NCI-H146 (cell line): ENCODE results near the gene PDE1A.
A peak's percentile ranks its signal among the peaks of the same experiment; 100 is the strongest.
"Not testable (repeated sequence)": the region's sequence is repeated elsewhere in the genome, so short reads cannot be mapped to it uniquely, and the experiment has no call there.

ENCODE experiments used
- DNase-seq: peaks from one replicate; lab custom pipeline; 2025; lab: John Stamatoyannopoulos, UW

PDE1A gene

DNA sequence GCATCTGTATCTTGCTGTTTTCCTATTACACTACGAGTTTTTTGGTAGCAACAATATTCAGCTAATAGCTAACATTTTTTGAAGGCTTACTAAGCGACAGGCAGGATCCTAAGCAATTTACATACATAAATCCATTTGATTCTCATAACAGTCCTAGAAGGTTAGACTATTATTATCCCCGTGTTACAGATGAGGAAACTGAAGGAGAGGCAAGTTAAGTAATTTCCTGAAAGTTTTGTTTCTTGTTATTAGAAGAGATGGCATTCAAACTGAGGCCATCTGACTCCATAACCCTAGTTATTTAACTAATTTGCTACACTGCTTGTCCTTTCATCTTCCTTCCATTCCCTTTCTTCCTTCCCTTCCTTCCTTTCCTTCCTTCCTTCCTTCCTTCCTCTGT lies 68.2 kb downstream of the PDE1A start:
- DNase-seq: no peak

DNA sequence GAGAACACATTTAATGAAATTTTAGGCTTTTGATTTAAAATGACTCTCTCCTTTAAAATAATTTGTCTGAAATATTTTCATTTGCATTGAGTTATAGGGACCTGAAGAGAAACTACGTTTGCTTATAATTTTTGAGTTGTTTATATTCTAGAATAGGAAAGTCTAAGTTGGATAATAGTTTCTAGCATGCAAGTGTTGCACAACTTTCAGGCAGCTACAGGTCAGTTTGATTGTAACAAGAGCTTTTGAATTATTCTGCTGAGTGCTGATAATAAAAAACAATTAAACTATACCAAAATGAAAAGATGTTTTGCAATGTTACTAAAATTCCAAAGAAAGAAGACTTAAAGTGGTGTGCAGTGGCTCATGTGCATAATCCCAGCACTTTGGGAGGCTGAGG lies 71.0 kb downstream of the PDE1A start:
- DNase-seq: no peak

DNA sequence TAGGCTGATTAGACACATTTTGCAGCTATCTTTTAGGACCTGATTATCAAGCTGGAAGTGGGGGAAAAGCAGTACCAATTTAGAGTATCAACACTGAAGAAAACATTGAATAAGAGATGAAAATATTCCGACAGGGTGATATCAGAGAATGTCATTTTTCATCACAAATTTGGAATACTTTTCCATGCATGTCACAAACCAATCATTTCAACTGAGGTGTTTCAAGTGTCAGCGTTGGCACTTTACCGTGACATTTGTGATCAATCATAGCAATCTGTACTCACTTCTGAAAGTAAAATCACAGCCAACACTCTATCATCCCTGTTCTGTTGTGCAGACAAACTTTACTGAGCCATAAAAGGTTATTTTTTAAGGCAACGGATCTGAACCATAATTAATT lies 75.4 kb downstream of the PDE1A start:
- DNase-seq: no peak

DNA sequence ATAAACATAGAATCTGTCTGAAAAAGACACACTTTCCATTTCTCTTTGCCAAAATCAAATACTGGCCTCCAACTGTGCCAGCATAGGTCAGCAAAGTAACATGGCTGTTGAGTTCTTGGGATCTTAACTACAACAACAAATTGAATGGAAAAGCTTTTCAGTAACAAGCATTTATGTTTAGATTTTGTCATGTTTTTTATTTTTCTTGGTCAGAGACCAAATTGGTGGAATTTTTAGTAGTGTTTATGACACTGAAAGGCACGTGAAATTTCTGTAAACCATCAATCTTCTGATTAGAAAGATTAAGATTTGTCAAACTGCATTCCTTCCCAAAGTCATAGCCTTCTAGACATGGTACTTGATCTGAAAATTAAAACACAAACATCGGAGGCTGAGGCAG lies 77.6 kb downstream of the PDE1A start:
- DNase-seq: no peak

DNA sequence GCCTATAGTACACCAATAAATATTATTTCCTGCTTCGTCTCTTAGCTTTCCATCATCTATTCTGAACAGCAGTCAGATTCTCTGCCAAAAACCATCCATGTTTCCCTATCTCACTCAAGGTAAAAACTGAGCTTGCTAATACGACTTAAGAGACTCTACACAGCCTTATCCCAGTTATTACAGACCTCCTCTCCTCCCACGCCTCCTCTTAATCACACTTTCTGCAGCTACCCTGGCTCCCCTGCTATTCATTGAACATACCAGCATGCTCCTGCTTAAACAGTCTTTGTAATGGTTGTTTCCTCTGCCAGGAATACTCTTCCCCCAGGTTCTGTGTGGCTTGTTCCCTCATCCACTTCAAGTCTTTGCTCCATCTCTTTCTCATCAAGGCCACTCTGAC lies 81.5 kb downstream of the PDE1A start:
- no peak for DNase-seq

DNA sequence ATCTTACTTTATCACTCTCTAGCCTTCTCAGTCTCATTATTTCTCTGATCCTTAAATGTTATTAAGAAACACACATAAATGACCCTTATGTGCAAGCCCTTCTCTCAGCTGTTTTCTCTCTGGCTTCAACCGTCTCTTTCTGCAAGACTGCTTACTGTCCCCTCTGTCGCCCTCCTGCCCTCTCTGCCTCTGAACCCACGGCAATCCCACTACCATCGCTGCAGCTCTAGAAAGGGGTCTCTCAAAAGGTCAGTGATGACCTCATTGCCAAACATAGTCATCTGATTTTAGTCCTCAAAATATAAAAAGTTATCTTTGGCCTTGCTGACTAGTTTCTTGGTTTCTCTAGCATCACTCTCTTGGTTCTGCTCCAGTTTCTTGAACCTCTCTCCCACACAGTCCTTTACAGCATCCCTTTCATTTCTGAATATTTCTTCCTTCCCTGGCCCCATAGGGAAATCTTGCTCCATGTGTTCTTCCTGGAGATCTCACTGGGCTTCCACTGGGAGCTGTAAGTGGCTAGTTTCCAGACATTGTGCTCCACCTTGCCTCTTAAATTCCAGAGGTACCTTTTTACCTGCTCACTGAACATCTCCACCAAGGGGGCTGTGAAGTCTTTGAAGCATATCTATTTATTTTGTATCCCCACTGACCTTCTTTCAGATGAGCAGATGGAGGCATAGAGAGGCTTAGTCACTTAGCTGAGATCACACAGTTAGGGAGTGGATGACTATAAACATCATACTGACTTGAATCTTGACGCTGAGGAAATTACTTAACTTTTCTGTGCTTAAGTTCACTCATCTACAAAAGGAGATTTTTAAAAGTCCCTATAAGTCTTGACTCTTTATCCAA lies 96.2 kb downstream of the PDE1A start:
- DNase-seq: no peak

DNA sequence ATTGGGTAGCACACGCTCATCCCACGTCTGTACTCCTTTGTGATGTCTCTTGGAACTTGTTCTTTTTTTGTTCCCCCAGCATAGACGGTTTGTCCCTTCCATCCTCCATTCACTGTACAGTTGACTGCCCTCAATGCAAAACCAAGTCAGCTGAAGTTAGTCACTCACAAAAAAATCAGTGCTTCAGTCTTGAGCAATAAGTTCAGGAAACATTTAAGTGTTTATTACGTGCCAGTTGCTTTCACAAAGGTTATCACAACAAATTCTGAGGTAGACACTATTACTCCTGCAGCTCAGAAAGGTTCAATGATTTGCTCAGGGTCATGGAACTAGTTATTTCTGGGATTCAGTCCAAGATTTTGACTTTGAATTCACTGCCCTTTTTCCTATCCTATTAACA lies 102.2 kb downstream of the PDE1A start:
- no peak for DNase-seq

DNA sequence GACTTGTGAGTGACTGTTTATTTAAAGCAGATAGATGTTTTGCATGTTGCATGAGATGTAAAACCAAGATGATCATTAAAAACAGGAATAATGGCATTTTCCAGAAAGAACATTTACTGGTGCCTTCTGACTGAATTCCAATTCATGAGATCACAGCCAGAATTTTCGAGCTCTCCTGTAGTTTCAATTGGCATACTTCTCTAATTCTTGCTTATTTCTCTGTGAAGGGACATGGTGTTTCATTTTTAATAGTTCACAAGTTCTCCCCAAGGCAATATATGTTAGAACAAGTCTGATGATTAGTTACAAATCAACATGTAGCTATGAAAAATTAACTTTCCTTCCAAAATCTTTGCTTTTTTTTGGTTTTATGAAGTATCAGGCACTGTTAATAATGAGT lies 105.7 kb downstream of the PDE1A start:
- DNase-seq: no peak

DNA sequence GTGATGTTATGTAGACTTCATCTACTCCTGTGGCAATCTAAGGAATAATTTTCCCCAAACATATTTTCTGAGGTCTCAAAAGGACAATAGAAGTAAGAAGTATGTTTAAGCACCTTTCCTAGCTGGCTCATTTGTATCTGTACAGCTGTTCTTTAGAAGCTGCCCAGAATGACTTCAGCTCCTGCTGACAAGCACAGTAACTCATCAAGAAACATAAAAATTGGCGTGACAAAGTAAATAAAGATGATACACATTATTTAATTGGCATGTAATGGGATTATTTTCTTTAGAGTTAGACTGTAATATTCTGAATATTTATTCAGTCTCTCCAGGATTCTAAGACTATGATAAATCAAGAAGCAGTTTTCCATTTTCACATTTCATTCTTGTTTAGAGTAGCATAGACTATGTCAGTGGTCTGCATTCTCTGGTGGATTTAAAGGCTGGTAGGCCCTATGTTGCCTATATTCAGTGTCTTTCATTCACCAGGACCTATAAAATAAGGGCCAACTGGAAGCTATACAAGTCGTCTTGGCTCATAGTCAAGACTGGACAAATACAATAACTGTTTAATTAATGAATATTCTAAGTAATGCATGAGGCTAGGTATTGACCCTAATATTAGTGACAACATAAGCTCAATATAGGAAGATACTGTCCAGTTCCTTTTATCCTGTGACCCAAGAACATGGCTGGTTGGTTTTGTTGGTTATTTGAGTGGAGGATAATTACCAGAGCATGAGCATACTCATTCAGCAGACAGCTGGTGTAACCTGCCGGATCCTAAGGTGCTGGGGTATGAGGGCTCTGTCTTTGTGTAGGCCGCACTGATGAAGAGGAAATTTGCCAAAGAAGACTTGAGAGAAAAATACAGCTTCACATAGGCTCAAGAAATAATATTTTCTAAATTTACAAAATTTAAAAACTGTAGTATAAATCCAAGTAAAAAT lies 107.0 kb downstream of the PDE1A start:
- DNase-seq: peak; percentile 75

DNA sequence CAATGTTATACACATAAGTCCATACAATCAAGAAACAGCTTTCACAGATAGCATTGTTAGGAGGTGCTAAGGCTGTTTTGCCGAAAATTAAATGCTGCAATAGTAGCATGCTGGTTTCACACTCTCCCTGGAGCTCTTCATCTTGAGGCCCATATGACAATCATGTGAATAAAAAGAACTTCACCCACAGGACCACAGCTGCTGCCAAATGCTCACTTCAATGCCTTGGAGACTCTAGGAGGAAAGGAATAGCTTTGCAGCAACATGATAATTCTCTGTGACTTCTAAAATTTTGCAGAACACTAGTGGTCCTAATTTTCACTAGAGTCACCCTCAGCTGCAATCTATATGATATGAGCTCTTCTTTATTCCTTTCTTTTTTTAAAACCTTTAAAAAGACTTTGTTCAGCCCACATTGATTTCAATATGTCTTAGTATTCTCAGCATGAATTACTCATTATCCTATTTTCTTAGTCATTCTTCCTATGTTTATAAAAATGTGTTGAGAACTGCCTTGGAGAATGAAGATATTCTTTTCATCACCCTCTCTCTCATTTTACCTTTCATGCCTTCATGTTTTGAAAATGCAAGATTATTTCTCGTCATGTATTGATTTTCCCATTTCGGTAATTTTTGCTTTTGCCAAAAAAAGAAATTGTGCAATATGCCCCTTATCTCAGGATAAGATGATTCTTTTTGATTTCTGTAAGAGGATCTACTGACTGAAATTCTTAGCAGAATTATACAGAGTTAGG lies 108.2 kb downstream of the PDE1A start:
- no peak for DNase-seq

DNA sequence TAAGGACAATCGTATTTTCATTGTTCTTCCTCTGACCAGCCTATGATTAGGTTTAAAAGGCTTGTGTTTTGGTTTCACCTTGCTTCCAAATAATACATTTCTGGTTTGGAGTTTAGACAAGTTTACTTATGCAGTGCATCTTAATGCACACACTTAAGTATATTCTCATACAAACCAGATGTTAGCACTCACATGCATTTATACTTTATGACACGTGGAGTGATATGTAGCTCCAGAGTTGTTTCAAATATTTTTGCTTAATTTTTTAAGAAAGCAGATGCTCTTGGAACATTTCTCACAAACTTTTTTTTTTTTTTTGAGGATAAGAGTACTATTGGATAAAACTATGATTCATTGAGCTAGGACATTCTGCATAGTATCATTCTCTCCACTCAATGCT lies 109.9 kb downstream of the PDE1A start:
- DNase-seq: no peak

DNA sequence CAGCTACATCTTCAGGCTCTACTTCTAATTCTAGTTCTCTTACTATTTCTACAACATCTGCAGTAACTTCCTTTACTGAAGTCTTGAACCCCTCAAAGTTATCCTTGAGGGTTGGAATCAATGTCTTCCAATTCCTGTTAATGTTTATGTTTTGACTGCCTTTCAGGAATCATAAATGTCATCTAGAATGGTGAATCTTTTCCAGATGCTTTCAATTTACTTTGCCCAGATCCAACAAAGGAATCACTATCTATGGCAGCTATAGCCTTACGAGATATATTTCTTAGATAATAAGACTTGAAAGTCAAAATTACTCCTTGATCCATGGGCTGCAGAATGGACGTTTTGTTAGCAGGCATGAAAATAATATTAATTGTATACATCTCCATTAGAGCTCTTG lies 123.9 kb downstream of the PDE1A start:
- DNase-seq: no peak

DNA sequence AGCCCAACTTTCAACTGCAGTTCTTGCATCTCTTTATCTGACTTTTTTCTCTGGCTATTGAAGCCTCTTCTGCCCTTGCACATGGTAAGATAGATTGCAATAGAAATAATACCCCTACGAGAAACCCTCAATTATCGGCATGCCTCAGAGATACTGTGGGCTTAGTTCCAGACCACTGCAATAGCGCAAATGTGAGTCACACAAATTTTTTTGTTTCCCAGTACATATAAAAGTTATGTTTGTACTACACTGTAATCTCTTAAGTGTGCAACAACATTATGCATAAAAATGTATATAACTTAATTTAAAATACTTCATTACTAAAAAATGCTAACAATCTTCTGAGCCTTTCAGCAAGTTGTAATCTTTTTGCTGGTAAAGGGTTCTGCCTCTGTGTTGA lies 124.7 kb downstream of the PDE1A start:
- no peak for DNase-seq

DNA sequence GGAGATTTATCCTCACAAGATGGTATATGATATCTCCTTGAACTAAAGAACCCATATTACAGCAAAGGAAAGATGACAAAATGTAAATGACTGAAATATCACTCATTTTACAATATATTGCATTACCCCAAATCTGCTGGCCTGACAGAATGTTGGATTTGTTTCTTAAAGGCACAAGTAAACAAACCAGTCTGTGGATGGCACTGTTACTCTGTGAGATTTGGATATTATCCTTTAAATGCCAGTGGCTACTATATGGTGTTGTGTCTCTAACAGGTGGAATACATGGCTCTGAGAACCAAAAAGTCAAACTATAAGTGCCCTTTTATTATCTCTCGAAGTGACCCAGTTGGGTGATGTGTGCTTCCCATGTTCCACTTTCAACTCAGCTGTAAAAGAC lies 125.7 kb downstream of the PDE1A start:
- no peak for DNase-seq

DNA sequence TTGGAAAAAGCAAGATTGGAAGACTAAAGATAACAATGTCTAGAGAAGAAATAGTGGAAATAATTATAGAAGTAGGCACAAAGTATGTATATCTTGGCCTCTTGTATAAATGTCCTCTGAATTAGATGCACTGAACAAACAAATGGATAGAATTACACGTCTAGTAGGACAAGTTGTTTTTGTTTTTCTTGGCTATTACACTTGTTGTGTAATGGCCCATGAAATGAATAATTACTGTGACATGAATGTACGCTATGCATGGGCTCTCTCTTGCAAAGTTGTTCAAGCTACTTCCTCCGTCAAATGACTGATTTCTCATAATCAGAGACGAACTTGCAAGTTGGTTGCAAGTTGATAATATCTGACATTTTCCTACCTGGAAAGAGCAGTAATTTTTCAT lies 126.2 kb downstream of the PDE1A start:
- DNase-seq: no peak

DNA sequence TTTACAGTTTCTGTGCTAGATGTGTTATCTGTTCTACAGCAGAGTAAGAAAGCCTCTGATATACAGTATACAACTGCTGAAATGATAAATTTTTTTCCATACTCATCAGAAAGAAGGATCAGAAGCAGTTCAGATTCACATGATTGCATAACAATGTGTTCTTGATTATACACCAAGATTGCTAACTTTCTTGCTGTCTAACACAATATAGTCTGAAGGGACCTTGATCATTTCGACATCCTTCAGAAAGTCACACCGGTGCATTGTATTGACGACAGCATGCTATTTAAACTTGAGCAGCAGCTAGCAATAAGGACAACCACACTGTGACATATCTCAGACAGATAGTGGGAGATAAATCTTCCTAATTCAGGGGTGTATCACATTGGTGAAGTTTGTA lies 127.2 kb downstream of the PDE1A start:
- DNase-seq: no peak

DNA sequence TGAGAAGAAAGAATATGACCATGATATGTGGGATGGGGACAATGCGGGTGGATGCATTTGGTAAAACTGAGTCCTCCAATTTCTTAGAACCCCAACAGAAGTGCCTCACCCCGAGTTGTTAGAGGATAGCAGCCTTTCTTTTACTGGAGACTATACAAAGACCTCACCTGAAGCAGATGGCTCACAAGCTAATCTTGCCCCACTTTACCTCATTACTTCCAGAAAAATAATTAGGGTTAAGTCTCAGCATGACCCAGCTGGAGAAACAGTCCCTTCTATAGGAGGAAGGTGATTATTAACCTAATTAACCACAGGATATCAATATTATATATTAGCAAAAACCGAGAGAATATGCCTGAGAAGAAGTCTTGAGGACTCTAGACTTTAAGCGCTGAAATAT lies 128.4 kb downstream of the PDE1A start:
- no peak for DNase-seq

DNA sequence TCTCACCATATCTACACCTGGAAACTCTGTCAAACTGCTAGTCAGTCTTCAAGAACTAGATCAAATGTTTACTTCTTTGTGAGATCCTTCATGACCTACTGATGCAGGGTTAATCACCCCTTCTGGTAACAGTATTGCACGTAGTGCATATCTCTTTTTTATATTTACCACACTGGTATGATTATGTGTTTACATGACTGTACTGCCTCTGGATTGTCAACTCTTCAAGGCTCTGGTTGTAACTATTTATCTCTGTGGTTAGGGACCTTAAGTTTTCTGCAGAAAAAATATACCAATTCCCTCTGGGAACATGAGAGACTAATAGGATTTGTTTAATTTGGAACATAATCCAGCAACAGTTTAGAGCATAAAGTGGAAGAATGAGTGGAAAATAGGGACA lies 135.5 kb downstream of the PDE1A start:
- no peak for DNase-seq

DNA sequence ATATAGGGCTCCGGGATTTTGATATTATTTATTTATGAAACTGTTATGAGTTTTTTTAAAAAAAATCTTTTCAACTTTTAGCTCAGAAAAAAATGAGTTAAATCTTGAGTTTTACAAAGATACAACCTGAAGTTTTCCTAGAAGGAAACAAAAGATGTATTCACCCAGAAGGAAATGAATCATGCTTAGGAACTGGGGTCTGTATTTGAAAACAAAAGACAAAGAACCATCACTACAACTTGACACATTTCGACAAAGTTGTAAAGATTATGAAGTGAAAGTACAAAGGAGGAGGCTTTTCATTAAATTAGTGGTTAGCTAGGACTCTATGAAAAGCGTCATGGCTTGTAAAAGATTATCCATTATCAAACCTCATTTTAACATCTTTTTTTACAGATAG lies 143.3 kb downstream of the PDE1A start:
- DNase-seq: no peak

DNA sequence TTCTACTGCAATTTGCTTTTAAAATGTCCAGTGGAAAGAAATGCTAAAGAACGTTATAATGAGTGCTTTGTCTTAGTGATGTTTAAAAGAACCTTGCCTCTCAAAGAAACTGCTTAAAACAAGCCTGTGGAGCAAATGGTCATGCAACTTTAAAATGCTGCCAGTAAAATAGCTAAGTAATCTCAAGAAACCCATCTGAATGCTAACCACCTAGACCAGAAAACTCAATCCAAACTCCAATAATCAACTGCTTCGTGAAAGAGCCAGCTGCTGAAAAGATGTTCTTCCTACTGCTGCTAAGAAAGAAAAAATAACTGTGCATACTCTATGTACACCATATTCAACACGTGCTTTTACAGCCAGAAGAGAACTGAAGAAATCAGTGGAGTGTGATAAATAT lies 145.6 kb downstream of the PDE1A start:
- no peak for DNase-seq

DNA sequence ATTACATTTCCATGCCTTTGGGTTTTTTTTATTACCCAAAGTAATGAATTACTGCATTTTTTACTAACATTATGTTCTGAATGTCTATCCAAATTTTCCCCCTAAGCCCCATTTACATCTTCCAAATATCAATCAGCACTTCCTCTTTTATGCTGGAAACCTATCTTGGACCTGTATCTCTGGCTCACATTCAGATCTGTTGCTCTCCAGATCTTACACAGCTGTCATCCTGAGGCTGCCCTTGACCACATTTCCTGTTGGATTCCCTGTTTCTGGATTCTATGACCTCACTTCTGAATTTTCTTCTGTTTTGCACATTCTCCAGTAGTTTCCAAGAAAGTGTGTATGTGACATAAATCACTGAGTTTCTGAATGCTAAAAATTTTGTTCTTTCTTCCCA lies 146.7 kb downstream of the PDE1A start:
- DNase-seq: no peak

DNA sequence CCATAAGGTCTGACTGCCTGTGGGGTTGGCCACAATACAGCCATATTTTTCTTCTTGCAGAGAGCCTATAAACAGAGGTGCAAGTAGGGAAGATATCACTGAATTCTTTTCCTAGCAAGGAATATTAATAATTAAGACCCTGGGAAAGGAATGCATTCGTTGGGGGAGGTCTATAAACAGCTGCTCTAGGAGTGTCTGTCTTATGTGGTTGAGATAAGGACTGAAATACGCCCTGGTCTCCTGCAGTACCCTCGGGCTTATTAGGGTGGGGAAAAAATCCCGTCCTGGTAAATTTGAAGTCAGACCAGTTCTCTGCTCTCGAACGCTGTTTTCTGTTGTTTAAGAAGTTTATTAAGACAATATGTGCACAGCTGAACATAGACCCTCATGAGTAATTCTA lies 150.2 kb downstream of the PDE1A start:
- not testable (repeated sequence) for DNase-seq

DNA sequence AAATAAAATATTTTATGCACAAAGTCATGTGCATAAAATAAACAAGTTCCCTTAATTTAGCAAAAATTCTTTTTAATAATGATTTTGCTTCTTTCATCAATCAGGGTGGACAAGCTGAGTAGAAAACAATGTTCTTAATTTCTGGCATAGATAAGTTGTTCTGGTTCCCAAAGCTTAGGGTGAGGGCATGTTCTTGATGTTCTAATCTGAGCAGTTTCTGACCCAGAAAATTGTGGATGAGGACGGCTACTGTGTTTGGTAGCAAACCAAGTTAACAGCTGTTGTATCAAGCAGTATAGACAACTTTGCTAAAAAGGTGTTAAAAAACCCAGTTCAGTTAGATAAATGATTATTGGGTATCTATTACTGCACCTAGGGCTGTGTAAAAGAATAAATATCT lies 158.9 kb downstream of the PDE1A start:
- no peak for DNase-seq
